ENCODE data around the gene RAI14.

Gene RAI14

DNA sequence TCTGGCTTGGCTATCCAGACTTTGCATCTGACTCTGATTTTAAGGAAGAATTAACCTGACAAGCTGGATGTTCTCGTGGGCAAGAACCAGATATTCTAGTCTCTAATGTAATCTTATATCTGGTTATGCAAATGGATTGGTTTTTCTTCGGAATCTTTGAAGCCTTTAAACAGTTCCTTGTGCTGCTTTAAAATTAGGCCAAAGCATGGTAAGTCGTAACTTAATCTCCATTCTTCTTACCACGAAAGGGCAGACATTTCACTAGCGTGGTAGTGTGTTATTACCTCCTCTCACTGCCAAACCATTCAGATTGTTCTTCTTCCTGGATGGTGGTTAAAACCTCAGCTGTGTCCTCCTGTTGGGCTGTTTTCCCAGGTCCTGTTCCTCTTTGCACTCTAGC lies 148.8 kb downstream of the RAI14 start:
- no peak overlapping the region for H3K4me3 ChIP-seq (ENCODE audit: low read depth, low read length)
- TF ChIP-seq, protein P1, sequence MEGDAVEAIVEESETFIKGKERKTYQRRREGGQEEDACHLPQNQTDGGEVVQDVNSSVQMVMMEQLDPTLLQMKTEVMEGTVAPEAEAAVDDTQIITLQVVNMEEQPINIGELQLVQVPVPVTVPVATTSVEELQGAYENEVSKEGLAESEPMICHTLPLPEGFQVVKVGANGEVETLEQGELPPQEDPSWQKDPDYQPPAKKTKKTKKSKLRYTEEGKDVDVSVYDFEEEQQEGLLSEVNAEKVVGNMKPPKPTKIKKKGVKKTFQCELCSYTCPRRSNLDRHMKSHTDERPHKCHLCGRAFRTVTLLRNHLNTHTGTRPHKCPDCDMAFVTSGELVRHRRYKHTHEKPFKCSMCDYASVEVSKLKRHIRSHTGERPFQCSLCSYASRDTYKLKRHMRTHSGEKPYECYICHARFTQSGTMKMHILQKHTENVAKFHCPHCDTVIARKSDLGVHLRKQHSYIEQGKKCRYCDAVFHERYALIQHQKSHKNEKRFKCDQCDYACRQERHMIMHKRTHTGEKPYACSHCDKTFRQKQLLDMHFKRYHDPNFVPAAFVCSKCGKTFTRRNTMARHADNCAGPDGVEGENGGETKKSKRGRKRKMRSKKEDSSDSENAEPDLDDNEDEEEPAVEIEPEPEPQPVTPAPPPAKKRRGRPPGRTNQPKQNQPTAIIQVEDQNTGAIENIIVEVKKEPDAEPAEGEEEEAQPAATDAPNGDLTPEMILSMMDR (IDR thresholded peaks at IDR 0.05; ENCODE audit: borderline replicate concordance, insufficient read depth, low read depth, low read length), result no peak

DNA sequence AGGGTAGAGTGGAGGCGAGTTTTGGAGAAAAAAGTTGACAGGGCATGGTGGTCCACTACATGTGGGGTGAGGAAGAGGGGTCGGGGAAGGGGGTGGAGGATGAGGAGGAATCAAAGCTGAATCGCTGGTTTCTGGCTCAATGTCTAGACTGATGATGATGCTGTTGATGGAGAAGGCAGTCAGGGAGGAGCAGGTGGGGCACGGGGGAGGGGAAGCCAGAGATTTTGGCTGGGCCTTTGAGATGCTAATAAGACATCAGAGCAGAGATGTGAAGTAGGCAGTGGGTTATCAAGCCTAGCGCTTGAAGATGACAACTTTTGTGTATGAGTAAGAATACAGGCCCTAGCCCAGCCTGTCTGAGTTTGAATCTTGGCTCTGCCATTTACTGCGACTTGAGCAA lies 150.4 kb downstream of the RAI14 start:
- TF ChIP-seq, protein P1 (IDR thresholded peaks at IDR 0.05; ENCODE audit: borderline replicate concordance, insufficient read depth, low read depth, low read length), result no peak
- H3K4me3 ChIP-seq (ENCODE audit: low read depth, low read length), result no peak overlapping the region

DNA sequence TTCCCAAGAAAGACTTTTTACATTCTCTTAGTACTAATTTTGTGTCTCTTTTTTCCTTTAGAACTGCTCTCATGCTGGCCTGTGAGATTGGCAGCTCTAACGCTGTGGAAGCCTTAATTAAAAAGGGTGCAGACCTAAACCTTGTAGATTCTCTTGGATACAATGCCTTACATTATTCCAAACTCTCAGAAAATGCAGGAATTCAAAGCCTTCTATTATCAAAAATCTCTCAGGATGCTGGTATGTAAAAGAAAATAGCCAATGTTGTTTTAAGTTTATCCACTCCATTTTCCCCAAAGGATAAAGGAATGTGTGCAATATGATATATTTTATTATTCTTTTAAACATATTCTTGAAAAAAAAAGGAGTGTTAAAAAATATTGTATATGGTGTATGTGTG lies 155.6 kb downstream of the RAI14 start:
- no peak overlapping the region for H3K4me3 ChIP-seq (ENCODE audit: low read depth, low read length)

DNA sequence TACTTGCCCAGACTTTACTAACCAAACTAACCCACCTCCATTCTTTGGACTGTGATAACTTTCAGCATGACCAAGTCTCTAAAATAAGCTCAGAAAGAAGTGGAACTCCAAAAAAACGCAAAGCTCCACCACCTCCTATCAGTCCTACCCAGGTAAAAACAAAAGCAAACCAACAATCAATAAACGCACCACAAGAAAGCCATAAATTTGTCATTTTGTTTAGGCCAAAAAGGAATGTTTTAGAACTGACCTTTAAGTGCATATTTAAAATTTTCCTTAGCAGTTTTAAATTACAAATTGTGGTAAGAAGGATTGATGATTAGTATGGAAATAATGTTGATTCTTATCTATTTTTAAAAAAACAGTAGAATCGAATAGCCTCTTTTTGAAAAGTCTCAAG lies 157.4 kb downstream of the RAI14 start:
- TF ChIP-seq, protein P1 (IDR thresholded peaks at IDR 0.05; ENCODE audit: borderline replicate concordance, insufficient read depth, low read depth, low read length), result no peak
- no peak overlapping the region for H3K4me3 ChIP-seq (ENCODE audit: low read depth, low read length)

More for the DNA sequence above, 155.6 kb downstream of the RAI14 start:
- TF ChIP-seq, protein P1 (IDR thresholded peaks at IDR 0.05; ENCODE audit: borderline replicate concordance, insufficient read depth, low read depth, low read length), result no peak

DNA sequence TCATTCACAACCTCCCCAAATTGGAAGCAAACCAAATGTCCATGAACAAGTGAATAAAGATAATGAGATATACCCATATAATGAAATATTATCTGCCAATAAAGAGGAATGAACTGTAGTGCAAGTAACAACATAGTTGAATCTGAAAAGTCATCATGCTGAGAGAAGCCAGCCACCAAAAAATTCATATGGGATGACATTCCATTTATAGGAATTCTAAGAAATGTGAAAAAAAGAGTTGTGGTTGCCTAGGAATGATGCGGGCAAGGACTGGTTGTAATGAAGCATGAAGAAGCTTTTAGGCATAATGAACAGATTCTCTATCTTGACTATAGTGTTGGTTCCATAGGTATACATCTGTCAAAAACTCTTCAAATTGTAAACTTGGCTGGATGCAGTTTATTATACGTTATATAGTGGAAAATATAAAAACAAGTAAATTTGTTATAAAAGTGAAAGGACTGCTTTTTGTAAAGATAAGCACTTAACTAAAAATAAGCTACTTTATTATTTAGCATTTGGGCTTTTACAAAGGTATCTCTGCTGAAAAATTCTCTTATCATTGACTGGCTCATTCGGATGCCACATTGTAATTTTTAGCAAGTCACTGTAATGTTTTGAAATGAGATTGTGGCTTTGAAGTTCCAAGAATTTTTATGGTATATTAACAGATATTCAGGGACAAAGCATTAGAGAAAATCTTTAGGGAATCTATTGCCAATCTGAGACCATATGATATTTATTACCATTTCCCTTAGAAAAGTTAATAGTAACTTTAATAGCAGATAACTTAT lies 161.6 kb downstream of the RAI14 start:
- TF ChIP-seq, protein P1 (IDR thresholded peaks at IDR 0.05; ENCODE audit: borderline replicate concordance, insufficient read depth, low read depth, low read length), result no peak
- no peak overlapping the region for H3K4me3 ChIP-seq (ENCODE audit: low read depth, low read length)

DNA sequence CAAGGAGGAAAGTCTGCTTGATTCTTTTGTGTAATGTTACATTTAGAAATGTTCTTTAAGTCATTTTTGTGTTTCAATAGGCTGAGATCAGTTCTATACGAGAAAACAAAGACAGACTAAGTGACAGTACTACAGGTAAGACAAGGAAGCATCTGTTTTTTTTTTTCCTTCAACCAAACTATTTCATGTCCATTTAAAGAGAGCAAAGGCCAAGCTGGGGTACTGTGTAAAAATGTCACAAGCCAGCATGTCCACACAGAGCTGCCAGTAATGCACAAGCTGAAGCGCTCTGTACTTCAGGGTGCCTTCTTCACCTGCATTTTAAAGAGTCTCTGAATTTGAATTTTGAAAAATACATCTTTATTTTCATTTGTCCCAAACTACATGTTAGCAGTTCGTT lies 162.6 kb downstream of the RAI14 start:
- TF ChIP-seq, protein P1 (IDR thresholded peaks at IDR 0.05; ENCODE audit: borderline replicate concordance, insufficient read depth, low read depth, low read length), result no peak
- H3K4me3 ChIP-seq (ENCODE audit: low read depth, low read length), result no peak overlapping the region

DNA sequence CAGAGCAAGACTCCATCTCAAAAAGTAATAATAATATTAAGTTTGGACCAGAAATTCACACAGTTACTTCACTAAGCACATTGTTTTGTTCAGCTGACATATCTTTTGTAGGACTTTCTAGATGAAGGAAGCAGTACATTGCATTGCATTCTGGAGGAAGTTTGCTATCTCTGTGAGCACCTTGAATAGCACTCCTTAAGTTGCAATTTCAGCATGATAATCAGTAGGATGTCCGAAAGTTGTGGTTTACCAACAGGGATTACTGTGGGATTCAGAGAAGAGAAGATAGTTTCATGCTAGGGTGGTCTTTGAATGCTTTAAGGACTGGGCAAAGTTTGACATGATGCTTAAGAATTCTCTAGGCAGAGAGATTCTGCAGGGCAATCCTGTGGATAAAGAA lies 164.5 kb downstream of the RAI14 start:
- no peak overlapping the region for H3K4me3 ChIP-seq (ENCODE audit: low read depth, low read length)
- TF ChIP-seq, protein P1 (IDR thresholded peaks at IDR 0.05; ENCODE audit: borderline replicate concordance, insufficient read depth, low read depth, low read length), result no peak

Data from GM12875 (cell line).